Cerebellar cortex (tissue), 1 donor: ENCODE results near the gene RAET1G.
"Not testable (repeated sequence)": the region's sequence is repeated elsewhere in the genome, so short reads cannot be mapped to it uniquely, and the experiment has no call there.

ENCODE experiments used
- DNase-seq: peaks from one replicate; pipeline ENCODE4 v3.0.0-alpha.2; 2015; ENCODE audit warnings: low spot score

Gene RAET1G

DNA sequence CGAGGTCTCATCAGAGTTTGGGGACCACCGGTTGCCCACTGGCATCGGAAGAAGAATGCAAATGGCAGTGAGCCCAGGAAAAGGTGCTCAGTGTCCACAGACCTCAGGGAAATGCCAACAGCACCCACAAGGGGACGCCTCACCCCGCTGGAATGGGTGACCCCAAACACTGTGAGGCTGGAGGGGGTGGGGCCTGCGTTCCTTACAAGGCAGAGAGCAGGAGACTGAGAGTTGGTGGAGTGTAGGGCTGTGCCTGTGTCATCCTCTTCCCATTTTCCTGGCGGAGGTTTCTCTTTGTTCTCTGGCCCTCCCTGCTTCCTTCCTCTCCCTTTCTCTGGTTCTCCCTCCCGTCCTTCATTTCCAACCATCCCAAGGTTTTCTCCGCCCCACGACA lies 31.0 kb upstream of the RAET1G start:
- not testable (repeated sequence) for DNase-seq

DNA sequence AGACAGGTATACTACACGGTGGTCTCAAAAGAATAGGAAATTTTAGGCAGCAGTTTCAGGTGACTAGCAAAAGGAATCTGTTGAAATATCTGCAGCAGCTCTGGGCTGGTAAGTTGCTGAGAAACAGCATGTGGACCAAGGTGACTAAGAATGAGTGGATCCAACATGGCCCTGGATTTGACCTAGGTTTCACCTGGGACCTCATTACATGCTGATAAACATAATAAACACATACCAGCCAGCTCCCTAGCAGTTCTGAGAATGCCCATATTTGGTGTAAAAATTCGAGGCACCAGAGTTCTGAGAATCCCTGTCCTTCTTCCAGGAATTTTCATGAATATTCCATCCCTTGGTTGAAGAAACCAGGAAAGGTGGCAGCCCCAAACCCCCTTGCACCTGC lies 30.5 kb upstream of the RAET1G start:
- not testable (repeated sequence) for DNase-seq

DNA sequence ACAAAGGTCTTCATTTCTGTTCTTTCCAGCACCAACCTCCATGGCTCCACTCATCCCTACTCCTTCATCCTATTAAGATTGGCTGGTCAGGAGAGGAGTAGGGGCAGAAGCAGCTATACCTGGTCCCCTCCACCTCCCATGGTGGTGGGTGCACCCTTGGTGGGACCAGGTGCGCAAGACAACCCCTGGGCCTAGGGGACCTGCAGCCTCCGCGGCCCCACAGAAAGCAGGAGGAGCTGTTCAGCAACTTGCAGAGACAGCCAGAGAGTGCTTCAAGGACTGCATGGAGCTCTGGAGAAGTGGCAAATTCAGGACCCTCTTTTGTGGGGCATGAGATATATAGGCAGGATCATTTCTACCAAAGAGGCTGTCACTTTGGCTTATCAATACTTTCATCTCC lies 28.7 kb upstream of the RAET1G start:
- DNase-seq, result no peak

DNA sequence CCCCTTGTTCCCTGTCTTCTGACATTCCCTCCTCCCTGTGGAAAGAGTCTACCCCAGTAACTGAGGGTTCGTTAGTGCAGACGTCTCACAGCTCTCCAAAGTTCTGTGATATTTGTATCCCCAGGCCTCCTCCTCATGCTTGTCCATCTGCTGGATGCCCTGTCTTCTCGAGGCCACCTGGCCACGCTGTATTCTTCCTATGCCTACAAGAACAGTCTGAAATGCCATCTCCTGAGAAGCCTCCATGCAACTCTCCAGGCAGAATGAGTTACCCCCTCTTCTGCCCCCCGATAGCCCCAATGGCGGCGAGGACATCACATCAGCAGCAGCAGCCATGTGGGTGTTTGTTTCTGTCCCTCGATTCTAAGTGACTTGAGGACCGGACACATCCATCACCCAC lies 28.2 kb upstream of the RAET1G start:
- DNase-seq, result no peak

DNA sequence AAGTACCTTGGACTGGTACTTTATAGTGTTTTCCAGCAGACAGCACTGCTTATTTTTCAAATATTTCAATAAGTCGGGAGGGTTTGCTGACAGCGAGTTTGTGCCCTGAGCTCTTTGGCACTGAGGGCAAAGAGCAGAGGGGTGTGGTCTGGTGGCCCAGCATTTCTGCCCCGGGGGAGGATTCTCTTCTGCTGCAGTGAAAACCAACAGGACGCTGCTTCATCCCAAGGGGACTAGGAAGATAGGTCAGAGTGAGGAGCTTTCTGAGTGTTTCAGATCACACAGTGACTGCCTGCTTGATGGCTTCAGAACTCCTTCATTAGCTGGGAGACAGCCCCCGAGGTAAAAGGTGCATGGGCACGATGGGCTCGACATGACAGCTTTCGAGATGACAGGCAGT lies 27.5 kb upstream of the RAET1G start:
- DNase-seq, result no peak

- DNase-seq, result no peak
Measured at GRCh38 chr6:149948616-149949015, 25.7 kb upstream of the RAET1G start.

DNA sequence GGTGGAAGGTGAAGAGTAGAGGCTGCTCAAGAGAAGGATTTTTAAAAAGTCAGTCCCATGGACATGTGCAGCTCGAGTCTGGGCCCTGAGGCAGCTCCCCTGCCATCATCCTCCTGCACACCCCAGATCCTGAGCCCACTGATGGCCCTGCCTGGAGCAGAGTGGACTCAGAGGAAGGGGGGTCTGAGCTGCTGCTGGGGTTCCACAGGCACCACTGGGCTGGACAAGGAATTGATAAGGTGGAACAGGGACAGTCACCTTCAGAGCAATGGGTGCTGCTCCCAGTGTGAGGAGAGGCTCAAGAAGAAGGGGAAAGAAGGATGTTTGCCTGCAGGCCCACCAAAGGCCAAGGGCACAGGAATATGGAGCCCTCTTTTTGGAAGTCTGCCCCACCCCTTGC lies 25.1 kb upstream of the RAET1G start:
- DNase-seq, result no peak

- DNase-seq, result not testable (repeated sequence)
Measured at GRCh38 chr6:149947533-149947932, 24.6 kb upstream of the RAET1G start.

GRCh38 chr6:149946631-149947030 lies 23.7 kb upstream of the RAET1G start:
- not testable (repeated sequence) for DNase-seq

- DNase-seq, result not testable (repeated sequence)
Measured at GRCh38 chr6:149945276-149945675, 22.4 kb upstream of the RAET1G start.

DNA sequence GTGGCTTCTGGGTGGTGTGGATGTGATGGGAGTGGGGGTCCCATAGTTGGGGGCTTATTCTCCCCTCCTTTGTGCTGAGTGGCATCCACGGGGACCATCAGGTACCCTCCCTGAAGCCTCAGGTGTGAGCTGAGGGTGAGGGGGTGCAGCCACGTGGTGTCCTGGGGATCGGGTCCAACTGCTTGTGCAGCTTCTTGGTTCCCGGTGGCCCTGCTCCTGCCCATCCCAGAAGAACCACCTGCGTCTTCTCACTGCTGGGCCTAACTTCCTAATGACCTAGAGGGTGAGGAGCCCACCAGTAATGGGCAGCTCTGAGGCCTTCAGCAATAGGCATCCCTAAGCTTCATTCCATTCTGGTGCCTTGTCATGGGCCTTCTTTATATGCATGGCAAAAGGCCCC lies 20.4 kb upstream of the RAET1G start:
- not testable (repeated sequence) for DNase-seq

GRCh38 chr6:149942461-149942829 lies 19.5 kb upstream of the RAET1G start:
- DNase-seq, result no peak

GRCh38 chr6:149941583-149942460 lies 18.9 kb upstream of the RAET1G start, which contains the start of gene ULBP2:
ULBP2 (plus strand) TSS chr6:149942014; CDS start chr6:149942073, 59 bp downstream.
- DNase-seq, result peak; percentile 86

- no peak for DNase-seq
Measured at GRCh38 chr6:149940672-149940982, 17.7 kb upstream of the RAET1G start.

DNA sequence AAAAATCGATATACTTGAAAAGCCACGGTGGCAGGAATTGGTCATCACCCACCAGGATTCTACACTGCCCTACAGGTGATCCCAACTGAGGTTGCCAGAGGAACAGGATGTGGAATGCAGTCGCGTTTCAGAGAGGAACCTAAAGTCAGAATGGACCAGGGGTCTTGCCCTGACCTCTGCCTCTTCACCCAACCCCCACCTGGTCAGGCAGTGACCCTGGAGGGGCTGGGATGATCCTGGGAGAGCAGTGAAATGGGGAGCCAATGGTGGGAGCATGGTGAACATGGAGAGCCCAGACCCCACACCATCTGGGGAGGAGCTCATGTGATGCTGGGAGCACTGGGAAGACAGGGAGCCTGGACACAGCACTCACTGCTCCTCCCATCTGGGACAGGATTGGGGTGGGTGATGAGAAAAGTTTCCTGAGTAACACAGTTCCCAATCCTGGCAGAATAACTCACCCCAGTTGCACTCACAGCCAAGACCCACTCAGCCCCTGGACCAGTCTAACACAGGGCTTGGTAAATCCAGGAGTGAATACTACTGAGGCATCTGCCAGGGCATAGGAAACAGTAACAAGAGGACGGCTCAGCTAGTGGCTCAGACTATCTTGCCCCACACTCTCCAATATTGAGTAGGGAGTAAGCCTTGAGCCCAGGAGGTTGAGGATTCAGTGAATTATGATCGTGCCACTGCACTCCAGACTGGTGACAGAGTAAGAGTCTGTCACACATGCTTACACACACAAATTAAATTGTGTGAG lies 17.2 kb upstream of the RAET1G start:
- no peak for DNase-seq

DNA sequence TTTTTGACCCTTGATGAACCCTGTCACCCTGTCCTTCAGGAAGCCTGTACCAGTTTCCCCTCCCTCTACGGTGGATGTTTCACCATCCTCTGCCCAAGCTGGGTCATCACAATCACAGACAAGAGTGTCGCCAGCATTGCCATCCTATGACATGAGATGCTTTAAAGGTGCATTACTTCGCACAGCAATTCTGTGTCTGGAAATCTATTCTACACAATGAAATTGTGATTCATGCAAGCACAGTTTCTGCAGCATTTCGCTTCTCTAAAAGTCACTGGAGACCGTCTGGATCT lies 16.4 kb upstream of the RAET1G start:
- DNase-seq, result no peak

DNA sequence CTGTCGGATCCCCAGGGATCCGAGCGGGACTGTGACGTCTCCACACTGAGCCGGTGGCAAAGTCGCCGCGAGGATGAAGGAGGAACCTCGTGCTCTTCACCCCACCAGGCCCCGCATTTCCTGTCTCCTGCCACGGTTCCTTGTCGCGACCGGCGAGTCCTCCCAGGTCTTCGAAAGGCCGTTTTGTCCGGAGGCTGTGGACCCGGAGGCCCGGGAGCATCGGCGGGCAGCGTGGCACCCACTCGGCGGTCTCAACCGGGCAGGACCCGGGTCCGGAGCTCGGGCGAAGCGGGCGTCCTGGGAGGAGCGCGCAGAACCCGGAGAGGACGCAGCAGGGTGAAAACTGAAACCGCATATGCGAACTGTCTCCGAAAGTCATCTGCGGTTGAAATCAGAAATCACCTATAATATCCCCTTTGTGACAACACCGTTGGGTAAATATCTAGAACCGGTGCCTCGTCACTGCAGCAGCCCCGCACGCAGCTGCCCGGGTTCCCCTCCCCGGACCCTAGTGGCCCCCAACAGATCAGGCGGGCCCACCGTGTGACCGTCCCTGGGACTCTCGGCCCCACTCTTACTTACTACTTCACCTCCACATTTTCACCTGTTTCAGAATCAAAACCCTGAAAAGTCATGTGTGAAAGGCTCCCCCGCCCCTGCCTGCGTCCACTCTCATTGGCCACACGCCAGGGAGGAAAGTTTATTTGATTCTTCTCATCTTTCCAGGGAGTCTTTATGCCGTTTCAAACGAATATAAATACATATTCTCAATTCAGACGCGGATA lies 15.8 kb upstream of the RAET1G start:
- no peak for DNase-seq

DNA sequence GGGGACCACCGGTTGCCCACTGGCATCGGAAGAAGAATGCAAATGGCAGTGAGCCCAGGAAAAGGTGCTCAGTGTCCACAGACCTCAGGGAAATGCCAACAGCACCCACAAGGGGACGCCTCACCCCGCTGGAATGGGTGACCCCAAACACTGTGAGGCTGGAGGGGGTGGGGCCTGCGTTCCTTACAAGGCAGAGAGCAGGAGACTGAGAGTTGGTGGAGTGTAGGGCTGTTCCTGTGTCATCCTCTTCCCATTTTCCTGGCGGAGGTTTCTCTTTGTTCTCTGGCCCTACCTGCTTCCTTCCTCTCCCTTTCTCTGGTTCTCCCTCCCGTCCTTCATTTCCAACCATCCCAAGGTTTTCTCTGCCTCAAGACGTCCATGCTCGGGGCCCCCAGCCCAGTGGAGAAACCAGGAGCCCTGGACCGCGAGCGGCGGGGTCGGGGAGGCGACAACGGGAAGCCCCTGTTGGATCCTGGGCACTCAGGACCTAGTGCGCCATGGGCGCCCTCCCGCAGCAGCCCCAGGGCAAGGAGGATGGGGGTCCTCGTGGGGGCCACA lies 15.2 kb upstream of the RAET1G start:
- DNase-seq, result not testable (repeated sequence)

DNA sequence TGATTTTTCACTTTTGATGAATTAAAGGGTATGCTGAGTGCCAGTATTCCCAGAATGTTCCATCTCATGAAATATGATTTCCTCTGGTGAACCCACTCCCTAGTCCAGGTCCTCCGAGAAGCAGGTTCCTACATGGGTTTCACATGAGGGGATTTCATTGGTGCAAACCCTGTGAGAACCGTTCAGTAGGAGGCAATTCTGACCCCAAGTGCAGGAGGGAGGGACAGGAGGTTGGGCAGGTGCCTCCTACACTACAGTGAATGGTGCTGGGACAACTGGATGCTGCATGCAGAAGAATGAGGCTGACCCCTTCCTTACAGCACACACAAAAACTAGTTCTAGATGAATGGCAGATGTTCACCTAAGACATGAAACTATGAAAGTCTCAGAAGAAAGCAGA lies 13.8 kb upstream of the RAET1G start:
- no peak for DNase-seq

DNA sequence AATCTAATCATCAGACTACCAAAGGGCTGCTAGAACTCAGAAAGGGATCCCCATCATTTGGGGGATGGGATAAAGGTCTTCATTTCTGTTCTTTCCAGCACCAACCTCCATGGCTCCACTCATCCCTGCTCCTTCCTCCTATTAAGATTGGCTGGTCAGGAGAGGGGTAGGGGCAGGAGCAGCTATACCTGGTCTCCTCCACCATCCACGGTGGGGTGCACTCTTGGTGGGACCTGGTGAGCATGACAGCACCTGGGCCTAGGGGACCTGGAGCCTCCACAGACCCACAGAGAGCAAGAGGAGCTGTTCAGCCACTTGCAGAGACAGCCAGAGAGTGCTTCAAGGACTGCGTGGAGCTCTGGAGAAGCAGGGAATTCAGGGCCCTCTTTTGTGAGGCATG lies 12.7 kb upstream of the RAET1G start:
- DNase-seq, result no peak

- no peak for DNase-seq
Measured at GRCh38 chr6:149935246-149935645, 12.3 kb upstream of the RAET1G start.
